H1 (cell line): ENCODE data around the gene CD38. TPM values are rescaled to one million over a fixed set of nuclear protein-coding genes. Genes with fewer than 3 reads are reported as not detected.
A peak's percentile ranks its signal among the peaks of the same experiment; 100 is the strongest.

ENCODE experiments used
- CTCF ChIA-PET: fragments of 300-600 bp; sonication (Branson Sonifier 250); formaldehyde crosslinking; loops from one replicate; lab custom pipeline; 2021; ENCODE audit not compliant: partially characterized antibody; lab: Charles Lee
- POLR2A ChIA-PET: fragments of 300-600 bp; sonication (Branson Sonifier 250); formaldehyde crosslinking; loops from one replicate; lab custom pipeline; 2021; ENCODE audit warnings: inconsistent platforms; ENCODE audit not compliant: partially characterized antibody; lab: Charles Lee
- DNase-seq, 2 experiments: peaks; one replicate each; pipeline versions ENCODE4 v3.0.0 to v3.0.0-alpha.2; 2010 to 2022; ENCODE audit warnings: low spot score in 2 of 2, low read depth in 1 of 2, mixed read lengths in 1 of 2
- FAIRE-seq: peaks from 2 replicates; lab custom pipeline; 2011; peaks lifted over from hg19 to GRCh38; lab: Jason Lieb, UNC
- H2AFZ ChIP-seq: 2 replicates; pipeline ENCODE4 v1.8.1; 2012; ENCODE audit warnings: low read length, inconsistent platforms
- H2AK5ac ChIP-seq: 2 replicates; pipeline ENCODE4 v1.6.1; 2013; ENCODE audit warnings: low read depth, low read length
- H2BK120ac ChIP-seq: replicated peaks from 2 replicates; pipeline ENCODE3; 2013; ENCODE audit warnings: low read depth, low read length, inconsistent platforms
- H2BK12ac ChIP-seq: 2 replicates; pipeline ENCODE4 v1.6.1; 2013; ENCODE audit warnings: low read depth, low read length
- H2BK15ac ChIP-seq: 2 replicates; pipeline ENCODE4 v1.6.1; 2013; ENCODE audit warnings: low read length
- H2BK20ac ChIP-seq: 2 replicates; pipeline ENCODE4 v1.6.1; 2013; ENCODE audit warnings: low read length
- H2BK5ac ChIP-seq: 2 replicates; pipeline ENCODE4 v1.6.1; 2013; ENCODE audit warnings: low read depth, low read length
- H3K14ac ChIP-seq: 2 replicates; pipeline ENCODE4 v1.6.1; 2013; ENCODE audit warnings: inconsistent platforms; ENCODE audit not compliant: insufficient read length
- H3K18ac ChIP-seq: 2 replicates; pipeline ENCODE4 v1.6.1; 2013; ENCODE audit warnings: low read length; ENCODE audit errors: extremely low read depth
- H3K23ac ChIP-seq: 2 replicates; pipeline ENCODE4 v1.6.1; 2013; ENCODE audit warnings: inconsistent platforms; ENCODE audit not compliant: insufficient read length
- H3K23me2 ChIP-seq: 2 replicates; pipeline ENCODE4 v1.6.1; 2013; ENCODE audit warnings: low read depth, low read length
- H3K27ac ChIP-seq: 2 replicates; pipeline ENCODE4 v1.6.1; 2011; ENCODE audit warnings: low read depth, low read length, inconsistent platforms
- H3K27me3 ChIP-seq, 4 experiments: replicated peaks in 1 of 4; 1 replicate in 1 of 4; 2 replicates in 3 of 4; pipeline versions ENCODE4 v1.6.1 to v1.8.1; 2011 to 2013; ENCODE audit warnings: low read length in 3 of 4, mild to moderate bottlenecking in 3 of 4, inconsistent platforms in 2 of 4, mixed read lengths in 2 of 4, moderate library complexity in 1 of 4; ENCODE audit not compliant: control insufficient read depth in 3 of 4, insufficient read depth in 3 of 4; ENCODE audit errors: extremely low read depth in 1 of 4
- H3K36me3 ChIP-seq, 4 experiments: 2 replicates each; pipeline versions ENCODE4 v1.6.1 to v1.8.1; 2011 to 2013; ENCODE audit warnings: mild to moderate bottlenecking in 4 of 4, low read length in 3 of 4, moderate library complexity in 2 of 4, control low read depth in 1 of 4, inconsistent platforms in 1 of 4; ENCODE audit not compliant: insufficient read depth in 4 of 4, control insufficient read depth in 2 of 4
- H3K4ac ChIP-seq: replicated peaks from 2 replicates; pipeline ENCODE3; 2013; ENCODE audit warnings: low read length, low read depth, mixed read lengths, inconsistent platforms; ENCODE audit not compliant: insufficient read length
- H3K4me1 ChIP-seq, 4 experiments: replicated peaks in 1 of 4; 1 replicate in 1 of 4; 2 replicates in 3 of 4; pipeline versions ENCODE4 v1.6.1 to v1.8.1; 2011 to 2013; ENCODE audit warnings: low read length in 3 of 4, inconsistent platforms in 2 of 4, mixed read lengths in 1 of 4; ENCODE audit not compliant: insufficient read depth in 4 of 4, control insufficient read depth in 3 of 4
- H3K4me2 ChIP-seq, 2 experiments: 2 replicates each; pipeline versions ENCODE4 v1.6.1 to v1.8.1; 2011 to 2013; ENCODE audit warnings: low read depth in 2 of 2, low read length in 2 of 2, control low read depth in 1 of 2, inconsistent platforms in 1 of 2, mild to moderate bottlenecking in 1 of 2; ENCODE audit not compliant: insufficient read depth in 1 of 2
- H3K4me3 ChIP-seq, 4 experiments: fragments of 200-600, 300-600 bp in 1 of 4; sonication (generic), shearing (Covaris generic), sonication (Bioruptor Twin) in 1 of 4; 2 replicates each; pipeline versions ENCODE4 v1.5.1 to v1.8.1; 2011 to 2016; ENCODE audit warnings: low read length in 4 of 4, low read depth in 3 of 4, control low read depth in 2 of 4, inconsistent platforms in 2 of 4, mild to moderate bottlenecking in 2 of 4, mixed read lengths in 1 of 4, moderate library complexity in 1 of 4; ENCODE audit not compliant: insufficient read depth in 2 of 4; ENCODE audit errors: extremely low read depth in 1 of 4
- H3K56ac ChIP-seq: replicated peaks from 2 replicates; pipeline ENCODE3; 2013; ENCODE audit warnings: low read depth, mild to moderate bottlenecking, mixed read lengths, low read length, inconsistent platforms; ENCODE audit not compliant: insufficient read length
- H3K79me1 ChIP-seq: 2 replicates; pipeline ENCODE4 v1.6.1; 2013; ENCODE audit warnings: low read depth, low read length, control low read depth
- H3K79me2 ChIP-seq, 2 experiments: 2 replicates each; pipeline versions ENCODE4 v1.6.1 to v1.8.1; 2012 to 2013; ENCODE audit warnings: low read length in 2 of 2, mild to moderate bottlenecking in 2 of 2, inconsistent platforms in 1 of 2; ENCODE audit not compliant: insufficient read depth in 2 of 2, control insufficient read depth in 1 of 2
- H3K9ac ChIP-seq, 4 experiments: replicated peaks in 1 of 4; 1 replicate in 1 of 4; 2 replicates in 3 of 4; pipeline versions ENCODE4 v1.6.1 to v1.8.1; 2011 to 2013; ENCODE audit warnings: low read depth in 3 of 4, low read length in 3 of 4, control low read depth in 2 of 4, mild to moderate bottlenecking in 2 of 4, moderate library complexity in 2 of 4, inconsistent platforms in 1 of 4; ENCODE audit errors: extremely low read depth in 1 of 4
- H3K9me3 ChIP-seq, 2 experiments: 2 replicates each; pipeline versions ENCODE4 v1.6.1 to v1.8.1; 2012 to 2013; ENCODE audit warnings: mild to moderate bottlenecking in 2 of 2, moderate library complexity in 2 of 2, control low read depth in 1 of 2, inconsistent platforms in 1 of 2, low read depth in 1 of 2, low read length in 1 of 2, mixed read lengths in 1 of 2; ENCODE audit not compliant: insufficient read depth in 2 of 2
- H4K20me1 ChIP-seq, 2 experiments: replicated peaks in 1 of 2; 2 replicates each; pipeline versions ENCODE3 to v1.8.1; 2011 to 2013; ENCODE audit warnings: inconsistent platforms in 2 of 2, low read length in 2 of 2, mild to moderate bottlenecking in 1 of 2; ENCODE audit not compliant: insufficient read depth in 2 of 2, control insufficient read depth in 1 of 2
- H4K5ac ChIP-seq: 2 replicates; pipeline ENCODE4 v1.6.1; 2013; ENCODE audit warnings: low read length, low read depth, mixed read lengths, inconsistent platforms; ENCODE audit not compliant: insufficient read length
- H4K8ac ChIP-seq: 2 replicates; pipeline ENCODE4 v1.8.0; 2013; ENCODE audit warnings: mild to moderate bottlenecking, moderate library complexity, low read length, inconsistent platforms; ENCODE audit not compliant: insufficient read depth; ENCODE audit errors: extremely low read depth
- H4K91ac ChIP-seq: replicated peaks from 2 replicates; pipeline ENCODE3; 2013; ENCODE audit warnings: low read length, mixed read lengths, inconsistent platforms; ENCODE audit not compliant: insufficient read length
- BACH1 ChIP-seq: IDR thresholded peaks from 2 replicates; pipeline ENCODE4 v1.6.1; 2012; ENCODE audit warnings: low read length, improper control_type of control experiment
- BCL11A ChIP-seq, 2 experiments: IDR thresholded peaks; one replicate each; pipeline ENCODE4 v1.6.1; 2011; ENCODE audit warnings: low read depth in 2 of 2, low read length in 2 of 2, mild to moderate bottlenecking in 2 of 2
- CHD2 ChIP-seq: IDR thresholded peaks from 2 replicates; pipeline ENCODE4 v1.6.1; 2012; ENCODE audit warnings: low read length, improper control_type of control experiment
- CREB1 ChIP-seq: IDR thresholded peaks from 2 replicates; pipeline ENCODE4 v1.6.1; 2012; ENCODE audit warnings: inconsistent platforms
- KDM1A ChIP-seq: fragments of 200-600, 300-600 bp; sonication (generic); IDR thresholded peaks from 2 replicates; pipeline ENCODE4 v1.7.1; 2016; ENCODE audit warnings: mild to moderate bottlenecking, low read length, borderline replicate concordance
- POLR2A ChIP-seq, 2 experiments: IDR thresholded peaks; 1 replicate in 1 of 2; 2 replicates in 1 of 2; pipeline ENCODE4 v1.6.1; 2011; ENCODE audit warnings: low read depth in 2 of 2, low read length in 2 of 2, mild to moderate bottlenecking in 2 of 2; ENCODE audit errors: control extremely low read depth in 1 of 2
- POU5F1 ChIP-seq: IDR thresholded peaks from 2 replicates; pipeline ENCODE4 v1.6.1; 2011; ENCODE audit warnings: low read depth, mild to moderate bottlenecking, low read length, moderate library complexity
- RXRA ChIP-seq: IDR thresholded peaks from 2 replicates; pipeline ENCODE4 v1.6.1; 2011; ENCODE audit warnings: low read depth, mild to moderate bottlenecking, low read length, moderate library complexity; ENCODE audit not compliant: insufficient read depth
- SAP30 ChIP-seq: fragments of 300-600 bp; sonication (generic); IDR thresholded peaks from 2 replicates; pipeline ENCODE4 v1.7.1; 2012; ENCODE audit warnings: low read length, moderate library complexity, mild to moderate bottlenecking, inconsistent platforms; ENCODE audit not compliant: insufficient read depth, insufficient replicate concordance
- SP1 ChIP-seq: IDR thresholded peaks from 2 replicates; pipeline ENCODE4 v1.6.1; 2011; ENCODE audit warnings: low read depth, low read length
- TAF1 ChIP-seq: IDR thresholded peaks from 2 replicates; pipeline ENCODE4 v1.6.1; 2011; ENCODE audit warnings: mild to moderate bottlenecking, low read depth, low read length
- YY1 ChIP-seq: IDR thresholded peaks from 2 replicates; pipeline ENCODE4 v1.6.1; 2011; ENCODE audit warnings: low read depth, mild to moderate bottlenecking, low read length
- WGBS, 2 experiments: shearing (Covaris generic) in 1 of 2; methylation state at CpG; one replicate each; pipeline versions ENCODE4 v1.1.6 to v1.1.7; 2013 to 2015; ENCODE audit warnings: low lambda C conversion rate in 2 of 2, mixed read lengths in 2 of 2, inconsistent platforms in 1 of 2, low coverage in 1 of 2, missing lambda C conversion rate in 1 of 2; ENCODE audit not compliant: insufficient replicate concordance in 2 of 2, insufficient coverage in 1 of 2, insufficient read length in 1 of 2; ENCODE audit errors: extremely low coverage in 1 of 2, missing lambda C conversion rate in 1 of 2; 5-methylcytosine and 5-hydroxymethylcytosine counted together
- polyA plus RNA-seq, 7 experiments: library from polyadenylated mRNA; depleted of rRNA in 3 of 7; stranded (reverse) in 5 of 7; unstranded in 2 of 7; fragments of >200 nt in 5 of 7; fragments of 200-250 nt in 2 of 7; gene quantifications; 1 replicate in 5 of 7; 2 replicates in 1 of 7; 4 replicates in 1 of 7; pipeline versions ENCODE4 v1.2.1 to v1.2.3, GENCODE V29; 2011 to 2013; ENCODE audit warnings: missing spikeins in 2 of 7, mixed read lengths in 2 of 7
- total RNA-seq: library from RNA; stranded (reverse); fragmentation: NEBNext Ultra II Directional; extraction: Animal tissue kit (Norgen Biotek cat#: 25700); gene quantifications from 2 replicates; pipeline ENCODE4 v1.2.1, GENCODE V29; 2021
- TF ChIP-seq, protein P1 (sequence below): IDR thresholded peaks from 2 replicates; pipeline ENCODE4 v1.6.1; 2012; ENCODE audit warnings: inconsistent platforms

The CD38 gene
- total and polyA plus RNA-seq, 2 of the 8 experiments (the other 6 are each of a cell fraction or from before 2014, with no cell fraction given), result 0.14 to 0.24 TPM

- Histone ChIP-seq H4K5ac (no peak overlapping the region), H2BK5ac (no peak overlapping the region), H2AK5ac (no peak overlapping the region), H3K79me2 (no peaks in the 10 kb centered on the region), H3K14ac (no peak overlapping the region), H3K36me3 (no peaks in the 10 kb centered on the region), H2BK120ac (no peak overlapping the region), H2AFZ (no peak overlapping the region), H3K27ac (no peak overlapping the region), H2BK15ac (no peak overlapping the region), H3K4me1 (no peaks in the 10 kb centered on the region), H3K9ac (no peak overlapping the region), H4K91ac (no peak overlapping the region), H3K23ac (no peak overlapping the region), H3K56ac (no peak overlapping the region), H3K79me1 (no peaks in the 10 kb centered on the region), H2BK12ac (no peak overlapping the region), H4K8ac (no peak overlapping the region), H3K18ac (no peak overlapping the region), H3K4ac (no peak overlapping the region), H3K4me3 (no peak overlapping the region), H3K27me3 (no peaks in the 10 kb centered on the region), H3K23me2 (no peaks in the 10 kb centered on the region; the same call in 1 of the 2 replicates), H4K20me1 (no peaks in the 10 kb centered on the region), H3K9me3 (no peaks in the 10 kb centered on the region), H2BK20ac (no peak overlapping the region), H3K4me2 (no peak overlapping the region)
- no peak for DNase-seq
- POLR2A ChIA-PET, result no interaction called here
- WGBS, 2 experiments, result 81% methylated on average over 2 of the region's 2 CpGs; no CpG with 5 or more reads in 1 of the 2 experiments
- CTCF ChIA-PET, result interaction anchor here (0.7 to 1.2 kb wide), 2 partner anchors 16 kb away, joined by 3 to 4 read pairs; no protein-coding TSS in a partner anchor
- FAIRE-seq, result peak; percentile 58
- TF ChIP-seq POLR2A (IDR thresholded peaks at IDR 0.05; ENCODE audit: control extremely low read depth in 1 of 2, low read depth in 2 of 2, low read length in 2 of 2), result no peak
- TF ChIP-seq SAP30, result no peak
- no peak for TF ChIP-seq KDM1A
- no peak for TF ChIP-seq POU5F1
- no peak for TF ChIP-seq RXRA
- no peak for TF ChIP-seq CHD2
- no peak for TF ChIP-seq BACH1
- TF ChIP-seq CREB1, result no peak
- TF ChIP-seq, protein P1, sequence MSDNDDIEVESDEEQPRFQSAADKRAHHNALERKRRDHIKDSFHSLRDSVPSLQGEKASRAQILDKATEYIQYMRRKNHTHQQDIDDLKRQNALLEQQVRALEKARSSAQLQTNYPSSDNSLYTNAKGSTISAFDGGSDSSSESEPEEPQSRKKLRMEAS, result no peak
- TF ChIP-seq SP1, result no peak
- no peak for TF ChIP-seq BCL11A (IDR thresholded peaks at IDR 0.05; ENCODE audit: low read depth in 2 of 2, low read length in 2 of 2)
- TF ChIP-seq TAF1, result no peak
- no peak for TF ChIP-seq YY1
Observed at GRCh38 chr4:15864651-15865566, 86.8 kb downstream of the CD38 start.
